ENCODE results near the gene BRD7. TPM values are rescaled to one million over a fixed set of nuclear protein-coding genes. Genes with fewer than 3 reads are reported as not detected.
A peak's percentile ranks its signal among the peaks of the same experiment; 100 is the strongest.

The BRD7 gene
- total RNA-seq, 2 experiments from 2014 or later = 76.2 to 93.4 TPM

GRCh38 chr16:50266337-50267091 lies 102.3 kb downstream of the BRD7 start, which contains the start of gene ADCY7:
Gene ADCY7, plus strand, starts transcription at chr16:50266551. Its CDS starts 21,629 bp downstream, at chr16:50288180.
- no peaks in the 10 kb centered on the region for H3K27me3 Mint-ChIP-seq
- peaks cover 2% of the 10 kb centered on the region for H3K9me3 Mint-ChIP-seq
- peak within 1 kb of the TSS; percentile 84 for H3K4me3 Mint-ChIP-seq
- intact Hi-C loops (cut with micrococcal nuclease) = no loop called here
- DNase-seq = peak; percentile 91
- peak; percentile 79 for ATAC-seq
- TF ChIP-seq CTCF (IDR thresholded peaks at IDR 0.05) = no peak
- CTCF ChIA-PET = interaction anchor here (0.8 to 1.6 kb wide), 4 partner anchors 8 to 105 kb away, joined by 3 to 15 read pairs (median 6); no protein-coding TSS in a partner anchor
- POLR2A ChIA-PET = interaction anchor here (0.6 to 16.4 kb wide), 10 partner anchors 8 to 198 kb away, joined by 3 to 215 read pairs (median 4); no protein-coding TSS in a partner anchor
- peak within 1 kb of the TSS; percentile 95 for H3K27ac Mint-ChIP-seq
- peaks cover 22% of the 10 kb centered on the region for H3K36me3 Mint-ChIP-seq (ENCODE audit: low read depth)
- peaks cover 70% of the 10 kb centered on the region for H3K4me1 Mint-ChIP-seq (ENCODE audit: low read depth)

Small RNA genes within 50 kb of the gene (microRNA-seq; reads per million reads assigned to microRNA genes)
- not detected for gene MIR6771 (ENCODE audit: borderline microRNAs expressed, borderline replicate concordance)

Other genes starting within 250 kb of the BRD7 start
- 10 to 100 TPM; 19.0 to 19.2 TPM for gene TENT4B, start 215.7 kb downstream of the BRD7 start, total RNA-seq
- 10 to 100 TPM; 89.9 to 92.1 TPM for gene ADCY7, start 102.4 kb downstream of the BRD7 start, total RNA-seq
- 1 to 10 TPM; 1.9 to 3.6 TPM for gene NKD1, start 179.4 kb upstream of the BRD7 start, total RNA-seq